Measurements from ENCODE around the gene WDR87. TPM values are rescaled to one million over a fixed set of nuclear protein-coding genes. Genes with fewer than 3 reads are reported as not detected.
"Not testable (repeated sequence)": the region's sequence is repeated elsewhere in the genome, so short reads cannot be mapped to it uniquely, and the experiment has no call there.

WDR87 gene
- total RNA-seq, 1 donor from 2014 or later: not detected

- TF ChIP-seq, protein P1, sequence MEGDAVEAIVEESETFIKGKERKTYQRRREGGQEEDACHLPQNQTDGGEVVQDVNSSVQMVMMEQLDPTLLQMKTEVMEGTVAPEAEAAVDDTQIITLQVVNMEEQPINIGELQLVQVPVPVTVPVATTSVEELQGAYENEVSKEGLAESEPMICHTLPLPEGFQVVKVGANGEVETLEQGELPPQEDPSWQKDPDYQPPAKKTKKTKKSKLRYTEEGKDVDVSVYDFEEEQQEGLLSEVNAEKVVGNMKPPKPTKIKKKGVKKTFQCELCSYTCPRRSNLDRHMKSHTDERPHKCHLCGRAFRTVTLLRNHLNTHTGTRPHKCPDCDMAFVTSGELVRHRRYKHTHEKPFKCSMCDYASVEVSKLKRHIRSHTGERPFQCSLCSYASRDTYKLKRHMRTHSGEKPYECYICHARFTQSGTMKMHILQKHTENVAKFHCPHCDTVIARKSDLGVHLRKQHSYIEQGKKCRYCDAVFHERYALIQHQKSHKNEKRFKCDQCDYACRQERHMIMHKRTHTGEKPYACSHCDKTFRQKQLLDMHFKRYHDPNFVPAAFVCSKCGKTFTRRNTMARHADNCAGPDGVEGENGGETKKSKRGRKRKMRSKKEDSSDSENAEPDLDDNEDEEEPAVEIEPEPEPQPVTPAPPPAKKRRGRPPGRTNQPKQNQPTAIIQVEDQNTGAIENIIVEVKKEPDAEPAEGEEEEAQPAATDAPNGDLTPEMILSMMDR (IDR thresholded peaks at IDR 0.05; ENCODE audit: insufficient read depth, low read length, poor library complexity, severe bottlenecking): no peak
- H3K4me3 ChIP-seq (ENCODE audit: low read depth, low read length): no peak overlapping the region
- H3K36me3 ChIP-seq (ENCODE audit: control insufficient read depth, insufficient read depth, low read length): peaks cover 1% of the 10 kb centered on the region
- no peak for DNase-seq (ENCODE audit: low read depth)
- H3K27me3 ChIP-seq (ENCODE audit: control insufficient read depth, insufficient read depth, low read length): no peaks in the 10 kb centered on the region
These were observed 23.0 kb upstream of the WDR87 start for GRCh38 chr19:37929355-37929923.

DNA sequence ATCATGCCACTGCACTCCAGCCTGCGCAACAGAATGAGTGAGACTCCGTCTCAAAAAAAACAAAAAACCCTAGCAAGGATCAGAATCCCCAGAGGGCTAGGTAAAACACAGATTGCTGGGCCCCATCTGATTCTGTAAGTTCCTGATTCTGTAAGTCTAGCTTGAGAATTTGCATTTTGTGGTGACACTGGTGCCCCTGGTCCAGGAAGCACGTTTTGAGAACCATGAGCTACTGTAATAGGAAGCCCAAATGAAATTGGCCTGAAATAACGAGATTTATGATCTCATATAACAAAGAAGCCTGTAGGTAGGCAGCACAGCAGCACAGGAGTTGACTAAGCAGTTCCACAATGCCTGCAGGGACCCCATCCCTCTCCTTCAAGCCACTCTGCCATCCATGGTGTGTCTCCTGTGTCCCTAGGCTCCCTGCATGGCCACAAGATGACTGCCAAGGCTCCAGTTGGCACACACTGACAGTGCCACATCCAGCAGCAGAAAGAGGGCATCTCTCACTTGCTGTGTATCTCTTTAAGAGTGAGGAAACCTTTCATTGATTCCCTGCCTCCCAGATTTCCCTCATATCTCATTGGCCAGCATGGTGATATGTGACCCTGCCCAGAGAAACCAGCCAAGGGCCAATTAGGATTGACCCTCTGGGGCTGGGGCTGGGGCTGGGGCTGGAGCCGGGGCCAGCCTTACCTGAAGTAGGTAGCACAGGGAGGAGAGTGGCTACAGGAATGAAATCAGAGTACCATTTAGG, 22.3 kb upstream of the WDR87 start:
- DNase-seq (ENCODE audit: low read depth): no peak
- TF ChIP-seq, protein P1 (IDR thresholded peaks at IDR 0.05; ENCODE audit: insufficient read depth, low read length, poor library complexity, severe bottlenecking): no peak
- Histone ChIP-seq H3K36me3 (ENCODE audit: control insufficient read depth, insufficient read depth, low read length) (peaks cover 1% of the 10 kb centered on the region), H3K4me3 (ENCODE audit: low read depth, low read length) (no peak overlapping the region), H3K27me3 (ENCODE audit: control insufficient read depth, insufficient read depth, low read length) (no peaks in the 10 kb centered on the region)

DNA sequence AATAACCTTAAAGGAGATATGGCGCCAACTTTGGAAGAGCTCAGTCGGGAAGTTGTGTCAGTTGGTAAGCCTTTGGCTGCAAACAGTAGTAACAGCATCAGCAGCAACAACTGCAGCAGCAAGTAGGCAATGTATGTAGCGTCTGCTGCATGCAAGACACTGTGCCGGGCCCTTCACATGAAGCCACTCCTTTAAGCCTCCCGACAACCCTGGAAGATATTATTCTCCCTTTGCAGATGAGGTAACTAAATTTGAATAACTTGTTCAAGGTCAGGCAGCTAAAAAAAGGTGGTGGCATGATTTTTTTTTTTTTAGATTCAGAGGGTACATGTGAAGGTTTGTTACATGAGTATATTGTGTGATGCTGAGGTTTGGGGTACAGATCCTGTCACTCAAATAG, 20.3 kb upstream of the WDR87 start:
- Histone ChIP-seq H3K4me3 (ENCODE audit: low read depth, low read length) (no peak overlapping the region), H3K27me3 (ENCODE audit: control insufficient read depth, insufficient read depth, low read length) (no peaks in the 10 kb centered on the region), H3K36me3 (ENCODE audit: control insufficient read depth, insufficient read depth, low read length) (peaks cover 1% of the 10 kb centered on the region)
- TF ChIP-seq, protein P1 (IDR thresholded peaks at IDR 0.05; ENCODE audit: insufficient read depth, low read length, poor library complexity, severe bottlenecking): no peak
- no peak for DNase-seq (ENCODE audit: low read depth)

DNA sequence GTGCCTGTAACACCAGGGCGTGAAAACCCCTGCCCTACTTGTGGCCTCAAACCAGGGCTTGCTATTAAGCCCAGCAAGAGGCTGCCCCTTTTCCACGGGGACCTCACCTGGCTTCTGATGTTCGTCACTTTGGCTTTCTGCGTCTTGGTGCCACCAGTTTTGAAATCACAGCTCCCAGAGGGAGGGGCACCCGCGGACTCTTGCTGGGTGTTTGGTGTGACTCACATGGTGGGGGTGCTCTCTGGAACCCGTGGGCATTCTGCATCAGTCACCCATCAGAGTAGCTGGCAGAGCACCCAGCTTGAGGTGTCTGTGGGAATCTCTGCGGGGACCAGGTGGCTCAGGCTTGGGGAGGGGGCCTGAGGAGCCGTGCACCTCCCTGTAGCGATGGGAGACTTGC, 19.9 kb upstream of the WDR87 start:
- no peak for DNase-seq (ENCODE audit: low read depth)
- TF ChIP-seq, protein P1 (IDR thresholded peaks at IDR 0.05; ENCODE audit: insufficient read depth, low read length, poor library complexity, severe bottlenecking): no peak
- Histone ChIP-seq H3K4me3 (ENCODE audit: low read depth, low read length) (no peak overlapping the region), H3K36me3 (ENCODE audit: control insufficient read depth, insufficient read depth, low read length) (peaks cover 1% of the 10 kb centered on the region), H3K27me3 (ENCODE audit: control insufficient read depth, insufficient read depth, low read length) (no peaks in the 10 kb centered on the region)

GRCh38 chr19:37925212-37925611, 18.8 kb upstream of the WDR87 start:
- Histone ChIP-seq H3K4me3 (ENCODE audit: low read depth, low read length) (no peak overlapping the region), H3K27me3 (ENCODE audit: control insufficient read depth, insufficient read depth, low read length) (no peaks in the 10 kb centered on the region), H3K36me3 (ENCODE audit: control insufficient read depth, insufficient read depth, low read length) (peaks cover 1% of the 10 kb centered on the region)
- TF ChIP-seq, protein P1 (IDR thresholded peaks at IDR 0.05; ENCODE audit: insufficient read depth, low read length, poor library complexity, severe bottlenecking): no peak
- no peak for DNase-seq (ENCODE audit: low read depth)

DNA sequence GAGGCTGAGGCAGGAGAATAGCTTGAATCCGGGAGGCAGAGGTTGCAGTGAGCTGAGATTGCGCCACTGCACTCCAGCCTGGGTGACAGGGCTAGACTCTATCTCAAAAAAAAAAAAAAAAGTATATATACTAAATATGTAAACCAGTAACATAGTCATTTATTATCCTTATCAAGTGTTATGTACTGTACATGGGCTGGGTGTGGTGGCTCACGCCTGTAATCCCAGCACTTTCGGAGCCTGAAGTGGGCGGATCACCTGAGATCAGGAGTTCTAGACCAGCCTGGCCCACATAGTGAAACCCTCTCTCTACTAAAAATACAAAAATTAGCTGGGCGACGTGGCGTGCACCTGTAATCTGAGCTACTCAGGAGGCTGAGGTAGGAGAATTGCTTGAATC, 18.2 kb upstream of the WDR87 start:
- not testable (repeated sequence) for H3K36me3 ChIP-seq (ENCODE audit: control insufficient read depth, insufficient read depth, low read length); H3K27me3 ChIP-seq (ENCODE audit: control insufficient read depth, insufficient read depth, low read length); DNase-seq (ENCODE audit: low read depth); H3K4me3 ChIP-seq (ENCODE audit: low read depth, low read length)

All from kidney epithelial cell (primary cell).